Fibroblast of pulmonary artery (primary cell): ENCODE results near the gene SDC1.
"Not testable (repeated sequence)": the region's sequence is repeated elsewhere in the genome, so short reads cannot be mapped to it uniquely, and the experiment has no call there.

Experiments used
- DNase-seq: peaks from one replicate; pipeline ENCODE4 v3.0.0-alpha.2; 2010; ENCODE audit warnings: low read depth
- H3K4me3 ChIP-seq: replicated peaks from 2 replicates; pipeline ENCODE4 v1.5.1; 2011; ENCODE audit warnings: low read depth, mild to moderate bottlenecking, control low read depth, low read length, moderate library complexity
- CTCF ChIP-seq: IDR thresholded peaks from 2 replicates; pipeline ENCODE4 v1.5.1; 2011; ENCODE audit warnings: mild to moderate bottlenecking, control low read depth, low read length, inconsistent platforms; ENCODE audit errors: missing control alignments

SDC1 gene

GRCh38 chr2:20250436-20250835, 25.5 kb upstream of the SDC1 start:
- no peak for TF ChIP-seq CTCF
- DNase-seq = no peak
- no peak overlapping the region for H3K4me3 ChIP-seq

GRCh38 chr2:20249170-20249569, 24.2 kb upstream of the SDC1 start:
- no peak for TF ChIP-seq CTCF
- H3K4me3 ChIP-seq = no peak overlapping the region
- DNase-seq = no peak

GRCh38 chr2:20247084-20247483, 22.2 kb upstream of the SDC1 start:
- TF ChIP-seq CTCF = no peak
- H3K4me3 ChIP-seq = no peak overlapping the region
- no peak for DNase-seq

- DNase-seq, H3K4me3 ChIP-seq: not testable (repeated sequence)
Observed at GRCh38 chr2:20243637-20244036, 18.7 kb upstream of the SDC1 start.

GRCh38 chr2:20242727-20243377, 17.9 kb upstream of the SDC1 start:
- no peak overlapping the region for H3K4me3 ChIP-seq
- no peak for DNase-seq
- no peak for TF ChIP-seq CTCF

- no peak for DNase-seq
- no peak for TF ChIP-seq CTCF
- no peak overlapping the region for H3K4me3 ChIP-seq
Observed at GRCh38 chr2:20241973-20242726, 17.2 kb upstream of the SDC1 start.

- DNase-seq, H3K4me3 ChIP-seq: not testable (repeated sequence)
Observed at GRCh38 chr2:20240291-20240690, 15.4 kb upstream of the SDC1 start.

- no peak overlapping the region for H3K4me3 ChIP-seq
- no peak for DNase-seq
- no peak for TF ChIP-seq CTCF
Observed at GRCh38 chr2:20236496-20236895, 11.6 kb upstream of the SDC1 start.
